BJ (cell line): ENCODE data around the gene MEIOB. TPM values are rescaled to one million over a fixed set of nuclear protein-coding genes. Genes with fewer than 3 reads are reported as not detected.

Source experiments
- CTCF ChIA-PET: fragments of 350-600 bp; formaldehyde crosslinking; extraction: SDS; loops from one replicate; lab custom pipeline; 2021; ENCODE audit warnings: antibody characterized with exemption, inconsistent platforms; lab: Yijun Ruan, JAX
- POLR2A ChIA-PET: fragments of 300-600 bp; sonication (Branson Sonifier 250); formaldehyde crosslinking; extraction: SDS; loops from one replicate; lab custom pipeline; 2021; ENCODE audit warnings: antibody characterized with exemption; lab: Charles Lee
- DNase-seq: peaks from one replicate; pipeline ENCODE4 v3.0.0-alpha.2; 2011; ENCODE audit warnings: low read depth
- H3K27me3 ChIP-seq: 2 replicates; pipeline ENCODE4 v1.6.0; 2011; ENCODE audit warnings: low read length; ENCODE audit not compliant: control insufficient read depth, insufficient read depth
- H3K36me3 ChIP-seq: 2 replicates; pipeline ENCODE4 v1.5.1; 2011; ENCODE audit warnings: low read length; ENCODE audit not compliant: control insufficient read depth, insufficient read depth
- H3K4me3 ChIP-seq: 2 replicates; pipeline ENCODE4 v1.5.1; 2011; ENCODE audit warnings: low read depth, mild to moderate bottlenecking, control low read depth, low read length
- CTCF ChIP-seq: IDR thresholded peaks from 2 replicates; pipeline ENCODE4 v1.5.1; 2011; ENCODE audit warnings: low read depth, mild to moderate bottlenecking, control low read depth, inconsistent platforms, low read length, moderate library complexity; ENCODE audit not compliant: insufficient read depth
- polyA plus RNA-seq: library from polyadenylated mRNA; depleted of rRNA; stranded (reverse); fragments of >200 nt; gene quantifications from 2 replicates; pipeline ENCODE4 v1.2.3, GENCODE V29; 2011

Gene MEIOB
- polyA plus RNA-seq, 1 experiment = 0.28 TPM

- CTCF ChIA-PET = no interaction called here
Observed at GRCh38 chr16:1851793-1852192, 20.2 kb downstream of the MEIOB start.

DNA sequence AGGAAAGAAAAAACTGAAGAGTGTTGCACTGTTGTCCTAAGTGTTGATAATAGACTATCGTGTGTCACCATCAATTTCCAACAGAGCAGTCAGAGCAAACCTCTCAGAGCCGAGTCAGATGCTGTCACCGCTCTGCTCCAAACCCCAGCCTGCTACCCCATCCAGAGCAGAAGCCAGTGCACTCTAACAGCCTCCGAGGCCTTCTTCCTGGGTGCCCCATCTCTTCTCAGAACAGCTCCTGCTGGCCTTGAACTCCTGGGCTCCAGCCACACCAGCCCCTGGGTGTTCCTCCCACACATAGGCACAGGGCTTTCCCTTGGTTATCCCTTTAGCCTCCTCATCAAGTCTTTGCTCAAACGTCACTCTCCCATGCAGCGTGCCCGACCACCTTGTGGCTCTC lies 21.0 kb downstream of the MEIOB start:
- CTCF ChIA-PET = interaction anchor here (0.6 kb wide), 1 partner anchor 163 kb away, joined by 3 read pairs; no protein-coding TSS in a partner anchor
- TF ChIP-seq CTCF = no peak
- no peak overlapping the region for H3K4me3 ChIP-seq
- no peak for DNase-seq
- no peaks in the 10 kb centered on the region for H3K36me3 ChIP-seq
- POLR2A ChIA-PET = no interaction called here
- peaks cover 4% of the 10 kb centered on the region; the same call in 1 of the 2 replicates for H3K27me3 ChIP-seq

More at GRCh38 chr16:1851793-1852192, 20.2 kb downstream of the MEIOB start:
- TF ChIP-seq CTCF = no peak
- Histone ChIP-seq H3K36me3 (no peaks in the 10 kb centered on the region), H3K27me3 (peaks cover 4% of the 10 kb centered on the region; the same call in 1 of the 2 replicates), H3K4me3 (no peak overlapping the region)
- DNase-seq = no peak
- POLR2A ChIA-PET = no interaction called here

GRCh38 chr16:1846416-1846815 lies 25.5 kb downstream of the MEIOB start:
- POLR2A ChIA-PET = no interaction called here
- DNase-seq = no peak
- Histone ChIP-seq H3K27me3 (no peaks in the 10 kb centered on the region), H3K36me3 (no peaks in the 10 kb centered on the region), H3K4me3 (no peak overlapping the region)
- CTCF ChIA-PET = interaction anchor here (1.4 kb wide), 1 partner anchor 82 kb away, joined by 5 read pairs; no protein-coding TSS in a partner anchor
- TF ChIP-seq CTCF = no peak

DNA sequence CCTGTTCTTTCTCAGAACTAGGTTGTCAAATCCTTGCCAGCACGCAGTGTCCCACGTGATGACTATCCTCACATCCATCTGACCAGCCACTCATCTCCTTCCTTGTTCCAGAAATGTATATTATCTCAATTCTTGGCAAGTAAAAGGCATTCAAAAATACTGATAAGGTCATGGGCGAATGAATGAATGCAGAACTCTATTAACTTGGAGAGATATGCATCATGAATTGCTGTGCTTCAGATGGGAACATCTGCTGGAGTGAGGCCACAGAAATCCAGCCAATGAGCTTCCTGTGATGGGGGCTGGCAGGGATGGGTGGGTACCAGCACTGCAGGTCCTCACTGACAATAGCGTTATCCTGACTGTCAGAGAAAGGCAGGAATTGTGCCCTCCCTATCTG lies 26.0 kb downstream of the MEIOB start:
- Histone ChIP-seq H3K4me3 (no peak overlapping the region), H3K27me3 (no peaks in the 10 kb centered on the region), H3K36me3 (no peaks in the 10 kb centered on the region)
- no peak for DNase-seq
- ChIA-PET POLR2A (no interaction called here), CTCF (interaction anchor here (1.4 kb wide), 1 partner anchor 83 kb away, joined by 5 read pairs; no protein-coding TSS in a partner anchor)
- no peak for TF ChIP-seq CTCF

GRCh38 chr16:1839554-1839953 lies 32.4 kb downstream of the MEIOB start:
- POLR2A ChIA-PET = interaction anchor here (1.6 kb wide), 1 partner anchor 12 kb away, joined by 3 read pairs; the partner anchor contains the start of gene FAHD1
- H3K27me3 ChIP-seq = no peaks in the 10 kb centered on the region
- DNase-seq = peak; percentile 77
- TF ChIP-seq CTCF = no peak
- H3K36me3 ChIP-seq = no peaks in the 10 kb centered on the region
- H3K4me3 ChIP-seq = no peak overlapping the region
- CTCF ChIA-PET = interaction anchor here (1.5 kb wide), 1 partner anchor 90 kb away, joined by 3 read pairs; no protein-coding TSS in a partner anchor
